GM19438 (cell line): Measurements from ENCODE around the gene FIGN.

ENCODE experiments used
- ATAC-seq: cut with Tn5 transposase; IDR thresholded peaks from one replicate; pipeline ENCODE4 v1.9.1; 2021; ENCODE audit warnings: low read depth; ENCODE audit not compliant: unreplicated experiment

The FIGN gene

DNA sequence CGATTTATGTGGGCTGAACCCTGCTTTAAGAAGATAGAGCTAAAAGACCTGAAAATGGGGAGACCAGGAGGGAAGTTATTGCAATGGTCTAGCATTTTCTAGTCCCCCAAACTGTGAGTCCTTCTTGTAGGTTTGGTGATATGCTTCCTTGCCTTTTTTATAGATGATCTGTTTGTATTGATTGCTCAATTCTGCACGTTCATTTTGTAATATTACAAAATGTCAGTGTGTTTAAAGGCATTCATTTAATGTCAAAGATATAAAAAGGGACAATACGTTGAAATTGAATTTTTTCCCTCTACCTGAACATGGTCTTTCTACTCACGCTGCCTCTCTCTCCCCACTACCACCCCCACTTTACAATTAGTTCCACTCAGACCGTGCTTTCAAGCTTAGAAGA lies 5.6 kb upstream of the FIGN start:
- no peak for ATAC-seq

DNA sequence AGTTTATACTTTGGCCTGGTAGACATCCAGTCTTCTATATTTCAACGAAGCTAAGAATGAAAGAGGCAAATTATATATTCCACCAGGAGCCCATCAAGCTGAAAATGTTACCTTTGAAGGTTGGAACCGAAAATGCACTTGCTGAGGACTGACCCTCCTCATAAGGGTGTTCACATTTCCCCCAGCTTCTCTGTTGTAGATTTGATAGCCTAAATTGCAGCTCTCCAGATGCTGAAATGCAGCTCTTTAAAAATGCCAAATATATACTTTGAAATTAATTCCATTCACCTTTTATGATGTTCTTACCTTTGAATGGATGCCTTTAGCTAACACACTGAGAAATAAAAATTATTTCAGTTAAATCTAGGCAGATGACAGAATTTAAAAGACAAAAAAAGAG lies 1.8 kb upstream of the FIGN start:
- no peak for ATAC-seq

DNA sequence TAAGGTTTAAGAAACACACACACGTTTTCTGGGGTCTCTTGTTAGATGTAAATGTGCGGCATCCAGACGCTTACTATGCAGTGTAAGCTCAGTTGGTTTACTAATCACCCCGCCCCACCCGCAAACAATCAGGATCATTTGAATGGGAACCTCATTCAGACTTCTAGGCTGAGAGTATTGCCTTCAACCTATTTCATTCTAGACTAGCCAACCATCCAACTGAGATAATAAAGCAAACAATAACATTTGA lies 1.3 kb upstream of the FIGN start:
- ATAC-seq = no peak

DNA sequence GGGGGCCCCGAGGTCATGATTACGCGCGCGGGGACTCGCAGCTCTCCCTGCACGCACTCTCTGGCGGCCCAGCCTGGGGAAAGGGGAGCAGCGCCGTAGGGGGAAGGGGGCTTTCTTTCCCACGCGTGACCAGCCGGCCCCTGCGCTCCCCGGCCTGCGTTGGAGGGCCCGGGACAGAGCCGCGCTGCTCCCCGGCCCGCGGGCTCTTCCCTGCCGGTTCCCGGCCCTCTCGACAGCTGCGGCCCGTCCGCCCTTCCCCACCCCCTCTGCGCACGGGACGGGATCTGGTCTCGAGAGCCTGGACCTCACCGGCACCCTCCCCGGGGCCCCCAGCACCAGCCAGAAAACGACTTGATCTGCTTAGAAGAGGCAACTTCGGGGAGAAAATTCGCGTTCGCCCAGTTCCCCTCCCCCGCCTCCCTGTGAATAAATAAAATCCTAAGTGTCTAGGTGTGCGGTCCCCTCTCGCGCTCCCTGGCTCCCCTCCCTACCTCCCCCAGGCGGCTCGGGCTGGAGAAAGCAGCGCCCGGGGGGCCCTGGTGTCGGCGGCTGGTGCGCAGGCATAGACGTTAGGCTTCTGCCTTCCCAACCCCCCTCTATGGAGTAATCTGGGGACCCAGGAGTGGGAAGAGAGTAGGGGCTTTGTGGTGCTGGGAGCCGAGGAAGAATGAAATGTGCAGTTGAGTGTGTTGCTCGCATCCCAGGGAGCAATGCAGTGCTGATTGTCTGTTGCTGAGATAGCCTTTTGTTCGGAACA lies 803 bp upstream of the FIGN start:
- no peak for ATAC-seq

DNA sequence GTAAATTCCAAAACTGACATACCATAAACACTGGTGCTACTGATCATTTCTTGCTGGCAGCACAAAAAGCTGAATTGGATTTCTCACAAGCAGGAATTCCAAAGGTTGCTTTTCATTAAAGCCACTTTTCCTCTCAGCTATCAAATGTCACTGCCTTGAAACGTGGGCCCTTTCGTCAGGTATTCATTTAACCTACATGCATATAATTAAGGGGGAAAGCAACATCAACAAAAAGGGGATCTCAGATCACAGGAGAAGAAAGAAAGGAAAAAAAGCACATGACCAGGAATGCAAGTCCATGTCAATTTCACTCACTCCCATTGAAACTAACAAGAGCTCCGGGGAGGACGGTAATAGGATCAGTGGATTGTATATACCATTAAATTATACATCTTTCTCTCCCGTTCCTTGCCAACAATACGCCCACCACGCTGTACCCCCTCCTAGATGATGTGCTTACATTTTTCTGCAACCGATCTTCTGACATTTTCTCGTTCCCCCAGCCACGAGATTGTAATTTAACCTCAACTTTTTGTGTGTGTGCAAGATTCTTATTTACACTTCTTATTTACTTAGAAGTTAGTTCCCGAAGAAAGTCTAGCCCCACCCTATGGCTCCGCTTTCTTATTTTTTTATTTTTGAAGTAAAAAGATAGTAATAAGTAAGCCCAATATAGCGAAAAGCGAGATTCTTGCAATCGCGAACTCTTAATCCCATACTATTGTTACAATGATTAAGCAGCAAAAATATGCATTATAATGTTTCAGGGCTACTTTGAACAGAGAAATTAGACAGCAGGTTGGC lies 725 bp downstream of the FIGN start:
- ATAC-seq = no peak

DNA sequence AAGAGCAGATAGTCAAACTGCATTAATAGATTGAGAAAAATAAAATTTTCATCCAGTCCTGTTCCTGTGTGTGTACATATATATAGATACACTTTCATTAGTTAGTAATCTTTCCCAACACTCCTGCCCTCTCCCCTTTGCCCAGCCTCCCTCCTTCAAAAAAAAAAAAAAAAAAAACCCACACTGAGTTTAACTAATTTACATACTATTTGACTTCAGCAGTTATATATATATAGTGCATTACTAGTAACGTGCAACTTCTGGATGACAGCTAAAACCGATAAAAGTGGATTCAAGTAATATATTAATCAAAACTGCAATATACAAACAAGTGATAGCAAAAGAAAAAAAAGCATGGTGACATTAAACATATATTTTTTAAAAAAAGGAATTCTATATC lies 1.4 kb downstream of the FIGN start:
- no peak for ATAC-seq

DNA sequence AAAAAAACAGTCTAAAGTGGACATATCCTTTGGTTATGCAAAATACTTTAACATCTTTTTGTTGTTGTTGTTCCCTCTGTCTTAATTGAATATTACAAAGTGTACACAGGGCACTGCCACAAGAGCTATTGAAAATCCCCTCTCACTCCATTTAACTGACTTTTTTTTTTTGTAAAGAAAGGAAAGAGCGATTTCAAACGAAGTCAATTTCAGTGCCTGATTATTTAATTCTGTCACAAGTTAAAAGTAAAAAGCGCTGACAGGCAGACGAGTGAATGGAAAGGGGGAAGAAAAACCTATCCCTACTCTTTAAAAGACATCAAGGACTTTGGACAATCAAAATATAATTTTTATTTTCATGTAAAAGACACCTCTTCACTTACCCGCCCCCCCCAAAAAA lies 1.9 kb downstream of the FIGN start:
- ATAC-seq = no peak

DNA sequence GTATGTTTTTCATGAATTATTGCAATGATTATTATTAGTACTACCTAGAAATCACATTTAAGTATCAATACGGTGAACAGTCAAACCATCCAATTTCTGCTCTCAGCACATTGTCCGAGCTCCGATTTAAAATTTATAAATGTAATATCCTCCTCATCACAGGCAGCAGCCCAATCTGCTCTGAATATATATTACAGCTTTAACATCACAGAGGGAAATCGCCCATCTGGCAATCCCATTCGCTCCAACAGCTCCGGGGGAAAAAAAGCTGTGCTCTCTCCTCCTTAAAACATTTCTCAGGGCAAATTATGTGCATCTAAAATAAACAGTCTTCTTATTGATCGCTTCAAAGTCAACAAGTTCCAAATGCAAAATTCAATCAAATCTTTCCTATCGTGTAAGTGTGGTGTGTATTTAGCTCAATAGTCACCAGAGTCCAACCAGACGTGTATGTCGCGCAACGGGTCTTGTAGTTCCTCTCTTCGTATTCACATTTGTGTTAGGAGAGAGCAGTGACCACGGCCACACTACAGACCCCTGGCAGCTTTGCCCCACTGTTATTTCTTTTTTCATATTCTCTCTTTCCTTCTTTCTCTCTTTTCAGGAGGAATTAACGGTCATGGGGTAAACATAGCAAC lies 2.4 kb downstream of the FIGN start:
- ATAC-seq = no peak

DNA sequence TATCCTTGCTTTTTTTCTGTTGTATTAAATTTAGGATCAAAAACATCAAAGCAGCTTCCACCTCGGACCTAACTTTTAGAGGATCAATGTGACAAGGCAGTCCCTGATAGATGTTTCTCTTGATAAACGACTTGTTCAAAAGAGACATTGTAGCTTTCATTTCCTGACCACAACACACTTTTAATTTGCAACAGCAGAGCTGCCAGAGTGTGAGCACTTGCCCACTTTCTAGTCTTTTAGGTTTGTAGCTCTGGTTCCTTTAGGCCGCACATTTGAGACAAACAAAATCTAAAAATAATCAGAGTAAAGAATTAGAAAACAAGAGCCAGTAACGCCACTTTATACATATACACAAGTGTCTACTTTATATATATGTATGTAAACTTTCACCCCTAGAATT lies 3.1 kb downstream of the FIGN start:
- no peak for ATAC-seq

DNA sequence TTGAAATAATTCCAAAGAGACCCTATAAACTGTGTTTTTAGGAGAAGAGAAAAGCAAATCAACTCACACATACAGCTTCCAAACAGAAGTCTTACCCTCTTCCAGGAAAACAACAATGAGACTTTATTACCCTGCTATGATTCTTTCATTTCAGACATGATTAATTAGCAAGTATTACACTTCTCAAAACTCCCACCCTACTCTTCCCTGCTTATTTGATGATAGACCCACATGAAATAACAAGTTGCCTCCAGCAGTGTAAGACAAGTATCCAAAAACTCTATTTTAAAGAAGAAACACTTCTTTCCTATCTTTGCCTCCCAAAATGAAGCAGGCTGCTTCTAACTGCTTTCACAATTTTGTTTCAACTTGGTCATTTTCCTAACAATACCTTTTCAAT lies 4.1 kb downstream of the FIGN start:
- no peak for ATAC-seq

DNA sequence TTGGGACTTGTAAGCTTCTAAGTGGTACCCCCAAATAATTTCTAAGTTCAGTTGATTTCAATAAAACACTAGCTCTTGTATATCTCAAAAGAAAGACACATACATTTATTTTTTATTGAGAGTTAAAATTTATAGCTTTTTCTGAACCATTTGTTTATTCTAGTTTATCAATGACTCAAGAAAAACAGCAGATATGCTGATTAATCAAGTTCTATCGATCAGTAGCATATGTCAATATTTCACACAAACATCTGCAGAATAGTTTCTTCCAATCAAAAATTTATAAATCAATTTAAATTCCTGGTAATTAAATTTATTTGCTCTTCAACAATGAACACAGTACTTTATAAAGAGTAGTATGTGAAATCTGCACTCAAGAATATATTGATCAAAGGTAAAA lies 5.3 kb downstream of the FIGN start:
- ATAC-seq = no peak

DNA sequence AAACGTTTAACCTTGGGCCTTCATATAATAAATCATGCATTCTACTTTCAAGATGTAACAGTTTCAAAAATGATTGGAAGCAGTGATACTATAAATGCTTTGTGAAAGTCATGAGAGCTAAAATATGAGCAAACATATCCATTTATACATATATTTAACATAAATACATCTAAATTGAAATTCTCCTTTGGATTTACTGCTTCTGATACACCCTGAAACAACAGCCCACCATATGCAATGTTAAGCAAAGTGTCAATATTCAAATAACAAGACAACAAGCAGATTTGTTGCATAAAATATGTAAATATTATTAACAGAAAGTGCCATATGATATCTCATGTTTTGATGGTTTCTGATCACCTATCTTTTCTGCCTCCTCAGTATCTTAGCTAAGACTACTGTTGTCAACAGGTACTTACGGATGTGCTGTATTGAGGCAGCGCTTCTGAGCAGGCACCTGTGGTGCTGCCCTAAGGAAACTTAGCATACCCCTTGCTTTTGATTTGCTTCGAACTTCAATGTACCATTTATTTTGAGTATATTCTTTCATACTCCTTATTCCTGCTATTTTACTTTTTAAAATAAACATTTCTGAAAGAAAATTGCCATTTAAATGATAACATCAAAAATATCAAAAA lies 6.1 kb downstream of the FIGN start:
- no peak for ATAC-seq

DNA sequence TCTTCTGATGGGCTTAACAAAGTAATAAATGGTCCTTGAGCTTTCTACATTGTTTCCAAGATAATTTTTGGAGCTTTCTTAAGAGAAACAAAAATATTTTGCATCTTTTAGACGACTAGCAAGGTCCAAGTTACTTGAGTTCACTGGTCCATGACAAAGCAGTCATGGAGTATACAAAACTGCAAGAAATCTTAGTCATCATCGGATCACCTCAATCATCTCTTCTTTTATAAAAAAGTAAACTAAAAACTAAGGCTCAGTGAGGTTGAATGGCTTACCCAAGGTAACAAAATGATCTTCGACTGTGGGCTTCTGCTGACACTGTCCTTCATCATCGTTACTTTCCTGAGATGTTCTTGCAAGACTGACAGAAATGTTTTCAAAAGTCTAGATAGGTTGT lies 11.9 kb downstream of the FIGN start:
- ATAC-seq = no peak

DNA sequence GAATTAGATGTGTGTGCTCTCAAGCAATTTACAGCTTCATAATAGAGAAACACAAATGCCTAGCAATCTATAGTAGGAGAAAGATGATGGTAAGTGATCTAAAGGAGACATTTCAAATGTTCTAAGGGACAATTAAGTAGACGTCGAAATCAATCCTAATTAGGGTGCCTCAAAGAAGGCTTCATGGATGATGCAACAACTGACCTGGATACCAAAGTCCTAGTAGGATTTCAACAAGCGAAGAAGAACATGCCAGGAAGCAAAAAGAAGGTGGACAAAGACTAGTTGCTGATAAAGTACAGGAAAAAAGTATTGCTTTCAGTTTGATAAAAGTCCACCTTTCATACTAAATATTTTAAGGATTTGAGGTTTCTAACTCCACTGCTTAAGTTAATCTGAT lies 12.5 kb downstream of the FIGN start:
- no peak for ATAC-seq

DNA sequence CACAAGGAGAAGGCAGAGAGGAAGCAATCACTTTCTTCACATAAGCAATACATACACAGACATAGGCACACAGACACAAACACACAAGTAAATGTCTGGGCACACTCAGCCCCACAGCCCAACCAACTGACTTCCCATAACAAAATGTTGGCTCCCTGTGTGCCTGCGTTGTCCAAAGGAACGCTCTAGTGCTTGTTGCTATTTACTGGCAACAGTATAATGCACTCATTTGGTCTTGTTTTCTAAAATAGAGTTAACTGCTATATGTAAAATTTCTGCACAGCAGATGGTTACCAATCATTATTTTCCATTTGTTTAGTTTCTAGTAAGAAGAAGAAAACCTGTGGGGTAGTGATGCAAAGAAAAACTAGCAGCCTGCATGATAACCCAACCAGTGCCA lies 16.5 kb downstream of the FIGN start:
- no peak for ATAC-seq

DNA sequence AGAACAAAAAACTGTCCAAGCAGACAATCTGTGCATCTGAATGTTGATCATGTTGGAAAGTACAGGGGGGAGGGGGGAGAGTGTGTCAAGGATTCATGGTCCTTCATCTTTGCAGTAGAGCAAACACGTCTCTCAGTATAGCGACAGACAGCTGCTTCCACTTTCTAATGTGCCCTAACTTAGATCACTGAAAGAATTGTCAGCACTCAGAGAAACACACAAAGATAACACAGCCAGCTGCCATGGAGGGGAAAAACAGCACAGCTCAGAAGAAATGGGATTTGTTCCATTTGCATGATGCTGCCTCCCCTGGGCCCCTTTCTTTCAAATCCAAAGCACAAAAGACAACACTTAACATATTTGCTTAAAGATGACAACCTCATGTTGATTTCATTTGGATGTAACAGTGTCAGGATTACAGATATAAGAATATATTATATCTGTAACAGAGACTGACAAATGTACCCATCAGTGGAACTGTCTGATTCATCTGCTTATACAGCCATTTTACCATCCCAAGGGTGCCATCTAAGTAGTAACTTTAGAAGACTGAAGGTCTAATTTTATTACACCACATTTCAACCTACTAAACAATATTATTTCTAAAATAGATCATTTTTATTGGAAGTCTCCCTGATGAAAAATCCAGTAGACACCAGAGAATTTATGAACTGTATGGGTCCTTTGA lies 17.7 kb downstream of the FIGN start:
- no peak for ATAC-seq

DNA sequence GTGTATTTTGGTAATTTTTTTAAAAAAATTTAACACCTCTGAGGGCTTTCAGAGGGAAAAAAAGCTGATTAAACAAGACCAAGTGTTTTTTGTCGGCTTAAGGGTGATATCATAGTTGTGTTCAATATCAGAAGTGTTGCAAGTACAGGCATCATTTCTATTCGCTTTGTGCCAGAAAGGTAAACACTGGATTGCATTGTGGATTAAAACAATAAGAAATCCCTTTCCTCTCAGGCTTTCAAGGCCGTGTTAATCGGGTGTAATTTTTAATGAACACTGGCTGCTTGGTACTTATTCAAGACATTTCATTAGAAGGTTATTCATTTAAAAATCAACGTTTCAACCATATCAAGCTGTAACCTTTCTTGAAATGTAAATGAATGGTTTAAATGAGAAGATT lies 18.3 kb downstream of the FIGN start:
- ATAC-seq = no peak

DNA sequence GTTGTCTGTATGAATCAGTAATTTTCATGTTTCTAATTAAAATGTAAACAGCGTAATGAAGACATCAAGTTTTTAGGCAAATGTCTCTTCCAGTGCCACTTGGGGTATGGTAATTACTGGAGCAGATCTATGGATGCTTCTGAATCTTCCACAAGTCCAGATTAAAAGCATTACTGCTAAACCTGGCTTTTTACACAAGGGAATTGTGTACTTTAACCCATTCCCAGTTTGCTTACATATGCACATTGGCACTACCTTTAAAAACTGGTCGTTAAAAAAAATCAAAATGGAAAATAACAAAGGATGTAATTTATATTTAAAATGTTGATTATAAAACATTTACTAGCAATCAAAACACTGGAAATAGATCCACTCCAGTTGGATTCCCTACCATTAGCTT lies 19.7 kb downstream of the FIGN start:
- no peak for ATAC-seq

DNA sequence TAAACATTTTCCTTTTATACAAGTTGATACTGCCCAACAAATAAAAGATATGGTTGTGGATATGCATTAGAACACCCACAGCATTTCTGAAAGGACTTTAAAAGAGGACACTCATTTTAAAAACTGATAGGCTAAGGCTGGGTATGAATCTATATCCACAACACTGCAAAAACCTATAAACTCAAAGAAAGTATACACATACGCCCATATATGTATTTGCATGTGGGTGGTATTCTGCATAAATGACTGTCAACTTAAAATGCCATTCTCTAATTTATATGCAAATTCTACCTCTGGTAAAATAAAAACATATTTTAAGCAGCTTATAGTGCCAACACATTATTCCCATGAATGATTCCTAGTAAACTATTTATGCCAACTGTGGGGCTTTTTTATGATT lies 20.1 kb downstream of the FIGN start:
- ATAC-seq = no peak

DNA sequence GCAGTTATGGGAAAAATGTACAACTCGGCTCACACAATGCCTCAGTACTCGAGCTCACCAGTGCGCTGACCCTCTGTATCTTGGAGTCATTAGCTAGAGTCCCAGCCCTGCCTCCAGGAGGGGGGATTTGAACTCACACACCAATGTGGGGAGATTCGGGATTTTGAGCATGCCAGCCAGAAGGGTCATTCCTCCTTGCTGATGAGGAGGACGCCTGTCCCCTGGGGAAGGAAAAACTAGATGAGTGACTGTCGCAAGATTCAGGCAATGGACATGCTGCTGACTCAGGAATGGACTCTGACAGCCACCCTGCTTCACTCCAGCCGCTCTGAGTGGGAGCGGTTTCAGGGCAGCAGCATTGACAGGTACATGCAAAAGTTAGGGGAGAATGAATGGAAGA lies 20.6 kb downstream of the FIGN start:
- no peak for ATAC-seq
